ENCODE results near the gene RHOBTB3. TPM values are rescaled to one million over a fixed set of nuclear protein-coding genes. Genes with fewer than 3 reads are reported as not detected.
"Not testable (repeated sequence)": the region's sequence is repeated elsewhere in the genome, so short reads cannot be mapped to it uniquely, and the experiment has no call there.

Gene RHOBTB3
- total RNA-seq, 1 donor, result 23.3 TPM

- no peaks in the 10 kb centered on the region for H3K9me3 ChIP-seq (ENCODE audit: low read depth, low read length)
- H3K4me3 ChIP-seq (ENCODE audit: low read length), result no peak overlapping the region
- H3K4me1 ChIP-seq (ENCODE audit: insufficient read depth, low read length), result peaks cover 5% of the 10 kb centered on the region
- no peaks in the 10 kb centered on the region for H3K27me3 ChIP-seq (ENCODE audit: insufficient read depth, low read length)
Measured at GRCh38 chr5:95709967-95710650, 21.0 kb upstream of the RHOBTB3 start.

- H3K4me1 ChIP-seq (ENCODE audit: insufficient read depth, low read length); H3K27me3 ChIP-seq (ENCODE audit: insufficient read depth, low read length): not testable (repeated sequence)
Measured at GRCh38 chr5:95710651-95711500, 20.3 kb upstream of the RHOBTB3 start.

GRCh38 chr5:95711501-95712346, 19.4 kb upstream of the RHOBTB3 start:
- Histone ChIP-seq H3K4me3 (ENCODE audit: low read length) (no peak overlapping the region), H3K9me3 (ENCODE audit: low read depth, low read length) (no peaks in the 10 kb centered on the region), H3K4me1 (ENCODE audit: insufficient read depth, low read length) (peaks cover 5% of the 10 kb centered on the region), H3K27me3 (ENCODE audit: insufficient read depth, low read length) (no peaks in the 10 kb centered on the region)

More at GRCh38 chr5:95710651-95711500, 20.3 kb upstream of the RHOBTB3 start:
- not testable (repeated sequence) for H3K4me3 ChIP-seq (ENCODE audit: low read length); H3K9me3 ChIP-seq (ENCODE audit: low read depth, low read length)

GRCh38 chr5:95712347-95712958, 18.7 kb upstream of the RHOBTB3 start:
- Histone ChIP-seq H3K4me1 (ENCODE audit: insufficient read depth, low read length) (peaks cover 5% of the 10 kb centered on the region), H3K27me3 (ENCODE audit: insufficient read depth, low read length) (no peaks in the 10 kb centered on the region), H3K9me3 (ENCODE audit: low read depth, low read length) (no peaks in the 10 kb centered on the region), H3K4me3 (ENCODE audit: low read length) (no peak overlapping the region)

GRCh38 chr5:95713246-95713645, 17.9 kb upstream of the RHOBTB3 start:
- H3K9me3 ChIP-seq (ENCODE audit: low read depth, low read length); H3K4me3 ChIP-seq (ENCODE audit: low read length); H3K27me3 ChIP-seq (ENCODE audit: insufficient read depth, low read length); H3K4me1 ChIP-seq (ENCODE audit: insufficient read depth, low read length): not testable (repeated sequence)

- Histone ChIP-seq H3K4me3 (ENCODE audit: low read length) (no peak overlapping the region), H3K9me3 (ENCODE audit: low read depth, low read length) (no peaks in the 10 kb centered on the region), H3K27me3 (ENCODE audit: insufficient read depth, low read length) (no peaks in the 10 kb centered on the region)
Measured at GRCh38 chr5:95713960-95714710, 17.0 kb upstream of the RHOBTB3 start.

GRCh38 chr5:95715799-95716461, 15.2 kb upstream of the RHOBTB3 start:
- no peaks in the 10 kb centered on the region for H3K9me3 ChIP-seq (ENCODE audit: low read depth, low read length)
- no peaks in the 10 kb centered on the region for H3K27me3 ChIP-seq (ENCODE audit: insufficient read depth, low read length)
- peaks cover 15% of the 10 kb centered on the region for H3K4me1 ChIP-seq (ENCODE audit: insufficient read depth, low read length)
- H3K4me3 ChIP-seq (ENCODE audit: low read length), result no peak overlapping the region

More at GRCh38 chr5:95713960-95714710, 17.0 kb upstream of the RHOBTB3 start:
- peaks cover 15% of the 10 kb centered on the region for H3K4me1 ChIP-seq (ENCODE audit: insufficient read depth, low read length)

- H3K4me3 ChIP-seq (ENCODE audit: low read length), result no peak overlapping the region
- no peaks in the 10 kb centered on the region for H3K27me3 ChIP-seq (ENCODE audit: insufficient read depth, low read length)
- no peaks in the 10 kb centered on the region for H3K9me3 ChIP-seq (ENCODE audit: low read depth, low read length)
- peaks cover 15% of the 10 kb centered on the region for H3K4me1 ChIP-seq (ENCODE audit: insufficient read depth, low read length)
Measured at GRCh38 chr5:95717439-95717838, 13.7 kb upstream of the RHOBTB3 start.

- Histone ChIP-seq H3K9me3 (ENCODE audit: low read depth, low read length) (no peaks in the 10 kb centered on the region), H3K4me3 (ENCODE audit: low read length) (no peak overlapping the region), H3K4me1 (ENCODE audit: insufficient read depth, low read length) (peaks cover 15% of the 10 kb centered on the region), H3K27me3 (ENCODE audit: insufficient read depth, low read length) (no peaks in the 10 kb centered on the region)
Measured at GRCh38 chr5:95718203-95718602, 12.9 kb upstream of the RHOBTB3 start.

- no peaks in the 10 kb centered on the region for H3K27me3 ChIP-seq (ENCODE audit: insufficient read depth, low read length)
- no peak overlapping the region for H3K4me3 ChIP-seq (ENCODE audit: low read length)
- H3K4me1 ChIP-seq (ENCODE audit: insufficient read depth, low read length), result peaks cover 15% of the 10 kb centered on the region
- H3K9me3 ChIP-seq (ENCODE audit: low read depth, low read length), result no peaks in the 10 kb centered on the region
Measured at GRCh38 chr5:95718738-95719137, 12.4 kb upstream of the RHOBTB3 start.

- Histone ChIP-seq H3K27me3 (ENCODE audit: insufficient read depth, low read length) (no peaks in the 10 kb centered on the region), H3K4me1 (ENCODE audit: insufficient read depth, low read length) (peaks cover 10% of the 10 kb centered on the region), H3K4me3 (ENCODE audit: low read length) (no peak overlapping the region), H3K9me3 (ENCODE audit: low read depth, low read length) (no peaks in the 10 kb centered on the region)
Measured at GRCh38 chr5:95720094-95720786, 10.9 kb upstream of the RHOBTB3 start.

GRCh38 chr5:95721582-95722295, 9.4 kb upstream of the RHOBTB3 start:
- no peaks in the 10 kb centered on the region for H3K9me3 ChIP-seq (ENCODE audit: low read depth, low read length)
- no peak overlapping the region for H3K4me3 ChIP-seq (ENCODE audit: low read length)
- peaks cover 10% of the 10 kb centered on the region for H3K4me1 ChIP-seq (ENCODE audit: insufficient read depth, low read length)
- no peaks in the 10 kb centered on the region for H3K27me3 ChIP-seq (ENCODE audit: insufficient read depth, low read length)

All from mononuclear cell (primary cell).